Activated CD8-positive, alpha-beta memory T cell treated with anti-CD3 and anti-CD28 coated beads, Interleukin-2, amount 50 U/mL, for 48 hours (primary cell): ENCODE results near the gene PRKAR1B.
A peak's percentile ranks its signal among the peaks of the same experiment; 100 is the strongest.

Experiments
- DNase-seq: peaks from one replicate; pipeline ENCODE4 v3.0.0-alpha.2; 2020

The PRKAR1B gene

GRCh38 chr7:534075-534474 is 193.0 kb downstream of the PRKAR1B start:
- DNase-seq = no peak

- no peak for DNase-seq
Measured at GRCh38 chr7:533266-533665, 193.8 kb downstream of the PRKAR1B start.

- no peak for DNase-seq
Measured at GRCh38 chr7:532379-533143, 194.5 kb downstream of the PRKAR1B start.

DNA sequence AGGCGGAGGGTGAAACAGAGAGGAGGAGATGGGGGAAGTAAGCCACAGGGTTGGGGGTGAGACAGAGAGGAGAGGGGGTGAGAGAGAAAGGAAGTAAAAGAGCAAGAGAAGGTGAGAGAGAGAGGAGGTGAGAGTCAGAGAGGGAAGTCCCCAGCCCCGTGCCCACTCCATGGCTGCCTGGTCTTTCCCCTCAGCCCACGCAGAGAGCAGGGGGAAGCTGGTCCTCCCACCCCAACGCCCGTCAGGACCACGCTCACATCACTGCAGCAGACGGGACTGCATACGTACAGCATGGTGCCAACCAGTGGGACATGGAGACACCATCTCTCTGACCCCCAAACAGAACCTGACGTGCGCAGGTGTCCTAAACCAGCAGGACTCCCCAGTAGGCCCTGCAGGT is 195.3 kb downstream of the PRKAR1B start:
- no peak for DNase-seq

- no peak for DNase-seq
Measured at GRCh38 chr7:528451-528850, 198.6 kb downstream of the PRKAR1B start.

DNA sequence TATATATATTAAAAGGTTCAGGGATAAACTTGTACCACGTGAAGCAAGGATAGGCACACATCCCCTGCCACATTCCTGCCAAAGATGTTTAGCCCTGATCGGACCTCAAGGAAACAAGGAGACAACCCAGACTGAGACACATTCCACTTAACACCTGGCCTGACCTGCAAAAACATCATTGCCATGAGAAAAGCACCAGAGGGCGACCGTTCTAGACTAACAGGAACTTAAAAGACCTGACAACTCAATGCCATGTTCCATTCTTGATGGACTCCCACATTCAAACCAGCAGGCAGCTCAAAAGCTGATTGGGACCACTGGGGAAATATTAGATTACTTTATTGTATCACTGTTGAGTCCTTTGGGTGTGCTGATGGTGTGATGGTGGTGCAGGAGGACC is 199.4 kb downstream of the PRKAR1B start:
- no peak for DNase-seq

GRCh38 chr7:526460-527034 is 200.5 kb downstream of the PRKAR1B start:
- no peak for DNase-seq

DNA sequence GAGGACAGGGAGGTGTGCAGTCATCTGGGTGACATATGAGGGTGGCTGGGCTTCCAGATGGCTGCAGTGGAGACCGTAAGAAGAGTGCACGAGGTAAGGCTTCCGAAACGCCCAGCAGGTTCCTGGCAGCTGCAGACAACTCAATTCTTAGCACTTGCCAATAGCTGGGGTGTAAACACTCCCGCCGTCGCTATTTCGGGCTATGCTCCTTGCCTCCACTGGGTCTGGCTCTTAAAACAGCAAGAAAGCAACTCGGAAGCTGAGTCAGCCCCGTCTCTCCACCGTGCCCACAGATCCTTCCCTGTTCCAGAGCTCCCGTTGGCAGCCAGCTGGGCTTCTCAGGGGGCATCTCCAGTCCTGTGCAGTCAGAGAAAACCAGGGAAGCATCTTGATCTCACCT is 201.3 kb downstream of the PRKAR1B start:
- DNase-seq = no peak

- no peak for DNase-seq
Measured at GRCh38 chr7:524800-525199, 202.3 kb downstream of the PRKAR1B start.

DNA sequence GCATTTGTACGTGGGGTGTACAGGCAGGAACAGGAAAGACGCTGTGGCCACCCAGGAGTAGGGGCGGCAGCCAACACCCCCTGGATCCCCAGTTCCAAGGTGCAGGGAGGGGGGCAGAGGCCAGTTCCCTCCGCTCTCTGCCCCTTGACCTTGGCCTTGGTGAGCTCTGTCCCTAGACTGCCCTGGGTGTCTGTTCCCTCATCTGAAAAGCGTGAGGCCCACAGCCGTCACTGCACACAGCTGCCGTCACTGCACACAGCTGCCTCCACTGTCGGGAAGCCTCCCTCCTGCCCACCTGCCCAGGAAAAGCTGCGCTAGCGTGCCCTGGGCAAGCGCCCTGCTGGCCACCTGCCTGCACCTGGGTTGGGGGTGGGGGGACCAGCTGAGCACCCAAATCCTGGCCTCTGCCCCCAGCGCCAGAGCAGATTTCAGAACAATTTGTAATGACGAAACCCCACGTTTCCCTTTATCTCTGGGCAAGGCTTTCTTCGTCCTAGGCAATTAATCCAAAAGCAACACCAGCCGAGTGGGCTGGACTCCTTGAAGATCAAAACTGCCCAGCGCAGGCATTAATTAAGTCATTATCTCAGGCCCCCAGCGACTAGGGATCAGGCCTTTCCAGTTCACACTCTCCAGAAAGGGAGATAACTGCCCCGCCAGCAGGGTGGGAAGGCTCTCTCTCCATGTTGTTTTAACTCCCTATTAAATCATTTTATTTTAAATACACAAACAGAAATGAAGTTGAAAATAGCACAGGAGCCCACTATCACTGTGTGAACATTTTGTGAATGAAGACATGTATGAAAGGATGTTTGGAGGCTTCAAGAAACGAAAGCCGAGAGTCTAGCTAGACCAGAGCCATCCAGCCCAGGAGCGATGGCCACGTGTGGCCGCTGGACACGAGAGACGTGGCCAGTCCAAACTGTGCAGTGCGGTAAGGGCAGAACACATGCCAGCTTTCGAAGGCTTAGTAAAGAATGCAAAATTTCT is 203.4 kb downstream of the PRKAR1B start:
- no peak for DNase-seq

DNA sequence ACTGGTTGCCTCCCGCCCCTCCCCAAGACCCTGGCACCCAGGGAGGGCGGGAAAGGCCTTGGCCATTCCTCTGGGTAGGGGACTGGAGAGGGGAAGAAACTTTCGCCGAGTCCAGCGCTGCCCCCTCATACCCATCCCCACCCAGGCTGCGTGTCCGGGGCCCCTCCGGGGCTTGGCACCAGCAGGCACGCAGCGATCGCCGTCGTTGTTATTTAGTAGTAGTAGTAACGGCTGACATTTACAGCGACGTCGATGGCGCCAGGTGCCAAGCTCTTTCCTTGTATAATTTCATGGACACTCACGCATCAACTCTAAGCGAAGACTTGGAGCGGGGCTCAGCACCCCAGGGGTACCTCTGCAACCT is 204.1 kb downstream of the PRKAR1B start:
- no peak for DNase-seq

GRCh38 chr7:522071-522950 is 204.8 kb downstream of the PRKAR1B start:
- no peak for DNase-seq

- peak; percentile 64 for DNase-seq
Measured at GRCh38 chr7:521221-522070, 205.6 kb downstream of the PRKAR1B start.

DNA sequence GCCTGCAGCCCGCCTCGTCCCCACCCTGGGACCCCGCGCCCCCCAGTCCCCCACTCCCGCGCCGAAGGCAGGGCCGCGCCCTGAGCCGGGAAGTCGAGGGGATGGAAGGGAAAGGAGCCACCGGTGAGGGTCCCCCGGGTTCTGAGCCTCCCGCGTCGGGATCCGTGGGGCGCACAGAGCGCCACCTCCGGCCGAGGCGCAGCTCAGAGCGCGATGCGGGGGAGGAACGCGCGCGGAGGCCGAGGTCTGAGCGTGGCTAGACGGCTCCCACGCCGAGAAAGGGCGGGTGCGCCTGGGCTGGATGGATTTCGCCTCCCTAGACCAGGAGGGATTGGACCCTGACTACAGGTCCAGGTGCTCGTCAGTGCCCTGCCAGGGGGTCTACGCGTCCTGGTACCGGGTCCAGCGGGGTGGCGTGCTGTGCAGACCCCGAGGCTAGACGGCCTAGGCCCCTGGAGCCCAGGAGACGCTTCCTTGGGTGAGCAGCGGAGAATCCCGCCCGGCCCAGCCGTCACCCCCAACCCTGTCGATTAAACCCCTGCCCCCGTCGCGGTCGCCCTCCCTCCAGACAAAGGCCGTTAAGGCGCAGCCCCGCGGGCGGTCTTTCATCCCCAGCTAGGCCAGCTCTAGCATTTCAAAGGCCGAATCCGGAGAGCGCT is 206.4 kb downstream of the PRKAR1B start:
- no peak for DNase-seq

DNA sequence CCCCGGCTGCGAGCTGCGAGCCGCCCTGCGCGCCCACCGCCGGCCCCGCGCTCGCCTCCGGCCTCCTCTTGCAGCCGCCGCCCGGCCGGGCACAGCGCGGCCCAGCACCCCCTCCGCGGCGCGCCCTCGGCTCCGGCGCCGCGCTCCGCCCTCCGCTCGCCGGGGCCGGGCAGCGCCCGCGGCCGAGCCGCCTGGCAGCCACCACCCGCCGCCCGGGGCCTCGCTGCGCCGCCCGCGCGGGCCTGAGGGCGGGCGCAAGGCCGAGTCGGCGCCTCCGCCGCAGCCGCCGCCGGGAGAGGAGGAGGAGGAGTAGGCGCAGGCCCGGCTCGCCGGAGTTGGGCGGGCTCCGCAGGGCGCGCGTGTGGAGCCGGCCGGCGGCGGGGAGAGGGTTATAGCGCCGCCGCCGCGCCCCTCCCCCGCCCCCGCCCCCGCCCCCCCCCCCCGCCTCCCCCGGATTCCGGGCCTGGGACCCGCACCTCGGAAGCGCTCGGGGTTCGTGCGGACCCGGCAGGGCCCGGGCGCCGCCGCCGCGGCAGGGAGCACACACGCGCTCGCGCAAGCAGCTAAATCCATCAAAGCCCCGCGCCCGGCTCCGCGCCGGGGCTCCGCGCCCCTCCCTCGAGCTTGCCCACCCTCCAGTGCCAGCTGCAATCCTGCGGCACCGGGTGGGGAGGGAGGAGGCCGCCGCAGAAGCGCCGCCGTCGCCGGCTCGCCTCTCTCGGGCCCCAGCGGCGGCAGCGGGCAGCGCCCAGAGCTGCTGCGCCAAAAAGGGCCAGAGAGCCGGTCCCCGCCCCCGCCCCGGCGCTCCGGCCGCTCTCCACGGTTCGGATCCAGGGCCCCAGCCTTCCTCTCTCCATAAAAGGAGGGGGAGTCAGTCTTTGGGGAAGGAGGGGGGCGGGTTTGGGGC is 207.3 kb downstream of the PRKAR1B start, which contains the start of gene PDGFA:
Gene PDGFA (minus strand): TSS at position 363 of the 907 bp plus-strand sequence. CDS start 845 bp downstream, outside the sequence.
- DNase-seq = no peak

GRCh38 chr7:518630-519483 is 208.2 kb downstream of the PRKAR1B start:
- DNase-seq = peak; percentile 72

DNA sequence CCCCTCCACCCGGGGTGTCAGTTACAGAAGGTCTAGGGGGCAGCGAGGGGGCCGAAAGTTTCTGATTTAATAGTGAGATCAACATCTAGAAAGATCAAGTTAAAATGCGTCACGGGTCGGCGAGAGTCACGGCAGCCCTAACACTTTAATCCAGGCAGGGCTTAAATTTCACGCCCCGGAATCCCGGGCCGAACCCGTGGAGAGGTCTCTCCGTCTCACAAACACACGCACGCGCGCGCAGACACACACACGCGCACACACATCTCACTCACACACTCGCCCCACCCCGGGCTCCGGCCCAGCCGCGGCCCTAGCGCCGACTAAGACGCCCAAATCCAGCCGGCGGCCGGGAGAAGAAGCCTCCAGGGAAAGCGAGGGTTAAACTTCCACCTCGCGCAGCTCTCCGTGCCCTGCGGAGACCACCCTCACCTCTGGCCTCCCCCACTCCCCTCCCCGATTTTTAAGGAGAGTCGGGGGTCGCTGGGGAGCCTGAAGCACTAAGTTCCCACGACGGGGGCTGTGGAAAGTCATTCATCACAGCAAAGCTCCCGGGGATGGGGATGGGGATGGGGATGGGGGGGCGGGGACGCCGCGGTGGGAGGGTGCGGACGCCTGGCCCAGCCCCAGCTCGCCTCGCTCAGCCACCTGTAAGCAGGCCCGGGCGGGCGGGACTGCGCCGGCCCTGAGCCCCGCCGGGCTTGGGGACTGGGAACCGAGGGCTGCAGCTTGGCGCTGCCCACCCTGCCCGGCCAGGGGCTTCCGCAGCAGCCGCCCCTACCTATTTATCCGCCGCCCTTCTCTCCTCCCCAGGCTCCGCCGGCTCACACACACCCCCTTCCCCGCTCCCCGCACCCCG is 209.1 kb downstream of the PRKAR1B start:
- peak; percentile 60 for DNase-seq
